Gastrocnemius medialis (tissue), 4 donors: ENCODE measurements around the gene PDAP1. TPM values are rescaled to one million over a fixed set of nuclear protein-coding genes. Genes with fewer than 3 reads are reported as not detected.

Source experiments
- ATAC-seq, 2 donors: fragments of 150-250 bp; one replicate each; pipeline ENCODE4 v1.9.1; 2016
- DNase-seq, 2 donors: peaks; one replicate each; pipeline ENCODE4 v3.0.0-alpha.2; 2019
- H3K27ac ChIP-seq, 4 donors: fragments of 200-600 bp; sonication (generic); 1 replicate in 1 of 4; 2 replicates in 3 of 4; pipeline ENCODE4 v1.5.1; 2016 to 2018; ENCODE audit warnings: mild to moderate bottlenecking in 2 of 4, moderate library complexity in 1 of 4
- H3K27me3 ChIP-seq, 3 donors: fragments of 200-600 bp; sonication (generic) in 2 of 3; 1 replicate in 1 of 3; 2 replicates in 2 of 3; pipeline versions ENCODE4 v1.5.1 to v1.6.0; 2016 to 2019; ENCODE audit warnings: mild to moderate bottlenecking in 1 of 3, moderate library complexity in 1 of 3
- H3K36me3 ChIP-seq, 2 donors: fragments of 200-600 bp; sonication (generic) in 1 of 2; one replicate each; pipeline ENCODE4 v1.5.1; 2017 to 2018
- H3K4me1 ChIP-seq, 2 donors: fragments of 200-600 bp; sonication (generic) in 1 of 2; one replicate each; pipeline ENCODE4 v1.5.1; 2016 to 2017; ENCODE audit warnings: mild to moderate bottlenecking in 2 of 2
- H3K4me3 ChIP-seq, 4 donors: fragments of 200-600 bp; sonication (generic) in 3 of 4; 1 replicate in 1 of 4; 2 replicates in 3 of 4; pipeline ENCODE4 v1.5.1; 2016 to 2019; ENCODE audit warnings: mild to moderate bottlenecking in 2 of 4
- H3K9me3 ChIP-seq, 3 donors: fragments of 200-600 bp; sonication (generic) in 2 of 3; 1 replicate in 1 of 3; 2 replicates in 2 of 3; pipeline ENCODE4 v1.5.1; 2016 to 2019
- POLR2A ChIP-seq, 2 donors: fragments of 450-650 bp; IDR thresholded peaks; one replicate each; pipeline ENCODE4 v1.6.1; 2017; ENCODE audit warnings: antibody characterized with exemption in 2 of 2, mild to moderate bottlenecking in 2 of 2, moderate library complexity in 2 of 2
- in situ Hi-C, 4 donors: fragments of 200-750 bp; cut with MboI; loops; one replicate each; pipeline versions ENCODE4 v1.15.0 to v1.8.0; 2017; ENCODE audit warnings: low sequenced_read_pairs in 4 of 4
- intact Hi-C: fragments of 100-400 bp; cut with DNase I; formaldehyde crosslinking; loops from one replicate; pipeline ENCODE4 v1.15.1; 2023; ENCODE audit warnings: low total_unique reads
- total RNA-seq, 4 donors: library from RNA; depleted of rRNA; stranded (reverse); fragments of >200 nt; gene quantifications; one replicate each; pipeline versions ENCODE4 v1.1.0 to v1.2.3, GENCODE V29; 2016
- TF ChIP-seq, protein P1 (sequence below), 5 experiments: fragments of 450-650 bp in 3 of 5; fragments of 200-600 bp in 2 of 5; sonication (generic) in 2 of 5; IDR thresholded peaks in 4 of 5; conservative IDR thresholded peaks in 1 of 5; 1 replicate in 4 of 5; 2 replicates in 1 of 5; pipeline ENCODE4 v1.5.1; 2016 to 2019; ENCODE audit warnings: antibody characterized with exemption in 5 of 5, mild to moderate bottlenecking in 3 of 5, moderate library complexity in 3 of 5

The PDAP1 gene
- total RNA-seq, 4 donors from 2014 or later, result 81.7 to 258 (median 198) TPM

DNA sequence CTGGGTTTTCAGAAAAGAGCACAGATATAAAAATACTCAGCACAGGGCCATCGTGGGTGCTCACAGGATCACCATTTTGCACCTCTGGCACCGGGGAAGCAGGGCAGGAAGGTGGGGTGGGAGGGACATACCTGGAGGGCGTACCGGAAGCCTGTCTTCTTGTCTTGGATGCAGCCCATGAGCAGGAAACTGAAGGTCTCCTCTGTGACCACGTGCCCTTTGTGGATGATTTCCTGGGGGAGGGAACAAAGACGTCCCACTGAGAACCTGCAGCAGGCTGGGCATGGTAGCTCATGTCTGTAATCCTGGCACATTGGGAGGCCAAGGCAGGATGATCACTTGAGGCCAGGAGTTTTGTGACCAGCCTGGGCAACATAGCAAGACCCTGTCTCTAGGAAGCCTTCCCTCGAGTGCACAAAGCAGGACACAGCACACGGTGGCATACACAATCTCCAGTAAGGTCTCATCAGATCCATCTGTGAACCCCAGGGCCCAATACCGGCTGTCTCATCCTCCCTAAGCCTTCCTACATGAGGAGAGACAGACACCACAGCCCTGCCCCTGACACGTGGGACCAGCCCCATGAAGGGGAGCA lies 20.7 kb upstream of the PDAP1 start:
- DNase-seq (no peak), ATAC-seq (no peak)
- no peaks in the 10 kb centered on the region for H3K27me3 ChIP-seq
- no peak overlapping the region for H3K27ac ChIP-seq
- no peak overlapping the region for H3K4me3 ChIP-seq
- no peaks in the 10 kb centered on the region for H3K9me3 ChIP-seq
- intact Hi-C loops, result no loop called here
- peaks cover 0 to 74% of the 10 kb centered on the region in 2 donors for H3K36me3 ChIP-seq
- no peak for TF ChIP-seq POLR2A (IDR thresholded peaks at IDR 0.05)
- TF ChIP-seq, protein P1, sequence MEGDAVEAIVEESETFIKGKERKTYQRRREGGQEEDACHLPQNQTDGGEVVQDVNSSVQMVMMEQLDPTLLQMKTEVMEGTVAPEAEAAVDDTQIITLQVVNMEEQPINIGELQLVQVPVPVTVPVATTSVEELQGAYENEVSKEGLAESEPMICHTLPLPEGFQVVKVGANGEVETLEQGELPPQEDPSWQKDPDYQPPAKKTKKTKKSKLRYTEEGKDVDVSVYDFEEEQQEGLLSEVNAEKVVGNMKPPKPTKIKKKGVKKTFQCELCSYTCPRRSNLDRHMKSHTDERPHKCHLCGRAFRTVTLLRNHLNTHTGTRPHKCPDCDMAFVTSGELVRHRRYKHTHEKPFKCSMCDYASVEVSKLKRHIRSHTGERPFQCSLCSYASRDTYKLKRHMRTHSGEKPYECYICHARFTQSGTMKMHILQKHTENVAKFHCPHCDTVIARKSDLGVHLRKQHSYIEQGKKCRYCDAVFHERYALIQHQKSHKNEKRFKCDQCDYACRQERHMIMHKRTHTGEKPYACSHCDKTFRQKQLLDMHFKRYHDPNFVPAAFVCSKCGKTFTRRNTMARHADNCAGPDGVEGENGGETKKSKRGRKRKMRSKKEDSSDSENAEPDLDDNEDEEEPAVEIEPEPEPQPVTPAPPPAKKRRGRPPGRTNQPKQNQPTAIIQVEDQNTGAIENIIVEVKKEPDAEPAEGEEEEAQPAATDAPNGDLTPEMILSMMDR (IDR thresholded peaks at IDR 0.05 in 4 of 5, conservative IDR thresholded peaks at IDR 0.05 in 1 of 5), result no peak
- in situ Hi-C loops, result no loop called here
- H3K4me1 ChIP-seq, result no peaks in the 10 kb centered on the region

DNA sequence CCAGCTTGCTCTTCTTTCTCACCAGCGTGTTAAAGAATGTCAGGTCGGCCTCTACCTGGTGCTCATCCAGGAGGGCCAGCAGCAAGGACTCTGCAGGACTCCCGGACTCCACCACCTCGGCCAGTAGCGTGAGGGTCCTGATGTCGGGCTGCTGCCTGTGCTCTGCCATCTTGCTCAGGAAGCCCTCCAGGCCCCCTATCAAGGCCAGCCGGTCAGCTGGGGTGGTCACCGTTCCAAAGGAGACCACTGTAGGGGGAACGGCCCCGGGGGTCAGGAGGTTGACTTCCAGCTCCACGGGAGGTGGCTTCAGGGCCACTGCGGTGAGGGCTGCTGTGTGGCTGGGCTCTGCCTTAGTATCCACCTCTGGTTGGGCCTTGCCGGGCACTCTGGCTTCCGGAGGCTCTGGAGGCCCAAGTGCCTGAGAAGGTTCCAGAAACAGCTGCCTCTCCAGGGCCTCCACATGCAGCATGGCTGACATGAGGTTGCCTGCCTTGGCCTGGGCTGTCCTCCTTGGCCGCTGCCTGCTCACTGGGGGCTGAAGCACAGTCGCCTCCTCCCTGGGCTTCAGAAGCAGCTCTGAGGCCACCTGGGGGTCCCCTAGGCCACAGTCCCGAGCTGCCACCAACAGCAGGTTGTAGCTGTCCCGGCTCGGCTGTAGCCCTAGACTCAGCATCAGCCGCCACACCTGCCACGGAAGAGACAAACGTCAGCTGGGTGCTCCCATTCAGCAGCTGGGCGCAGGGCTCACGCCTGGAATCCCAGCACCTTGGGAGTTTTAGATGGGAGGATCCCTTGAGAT lies 16.7 kb upstream of the PDAP1 start:
- DNase-seq, result no peak
- no peak overlapping the region for H3K4me3 ChIP-seq
- no peaks in the 10 kb centered on the region for H3K9me3 ChIP-seq
- no peaks in the 10 kb centered on the region for H3K4me1 ChIP-seq
- ATAC-seq, result no peak
- TF ChIP-seq, protein P1 (IDR thresholded peaks at IDR 0.05 in 4 of 5, conservative IDR thresholded peaks at IDR 0.05 in 1 of 5), result no peak
- no peak for TF ChIP-seq POLR2A (IDR thresholded peaks at IDR 0.05)
- no peak overlapping the region for H3K27ac ChIP-seq
- no peaks in the 10 kb centered on the region for H3K27me3 ChIP-seq
- H3K36me3 ChIP-seq, result peaks cover 0 to 61% of the 10 kb centered on the region in 2 donors
- in situ Hi-C loops, result no loop called here
- intact Hi-C loops, result no loop called here

DNA sequence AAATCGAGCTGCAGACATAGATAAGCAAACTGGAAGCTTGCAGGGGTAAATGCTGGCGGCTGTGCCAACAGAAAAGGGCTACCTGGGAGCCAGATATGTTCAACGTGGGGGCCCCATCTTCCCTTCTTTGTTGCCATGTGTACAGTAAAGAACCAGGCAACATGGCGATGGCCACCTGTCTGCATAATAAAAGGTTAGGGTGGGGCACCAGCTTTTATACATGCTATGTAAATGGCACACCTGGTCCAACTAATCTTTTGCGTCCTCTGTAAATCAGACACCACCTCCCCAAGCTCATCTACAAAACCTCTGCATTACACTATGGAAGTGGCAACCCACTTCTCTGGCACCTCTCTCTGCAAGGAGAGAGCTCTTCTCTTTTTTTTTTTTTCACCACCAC lies 14.2 kb upstream of the PDAP1 start:
- no peak for TF ChIP-seq POLR2A (IDR thresholded peaks at IDR 0.05)
- TF ChIP-seq, protein P1 (IDR thresholded peaks at IDR 0.05 in 4 of 5, conservative IDR thresholded peaks at IDR 0.05 in 1 of 5), result no peak
- no peak for DNase-seq
- Histone ChIP-seq H3K4me3 (no peak overlapping the region), H3K27me3 (no peaks in the 10 kb centered on the region), H3K27ac (no peak overlapping the region), H3K36me3 (peaks cover 0 to 65% of the 10 kb centered on the region in 2 donors), H3K9me3 (no peaks in the 10 kb centered on the region), H3K4me1 (no peaks in the 10 kb centered on the region)
- ATAC-seq, result no peak
- in situ Hi-C loops (no loop called here), intact Hi-C loops (no loop called here)

DNA sequence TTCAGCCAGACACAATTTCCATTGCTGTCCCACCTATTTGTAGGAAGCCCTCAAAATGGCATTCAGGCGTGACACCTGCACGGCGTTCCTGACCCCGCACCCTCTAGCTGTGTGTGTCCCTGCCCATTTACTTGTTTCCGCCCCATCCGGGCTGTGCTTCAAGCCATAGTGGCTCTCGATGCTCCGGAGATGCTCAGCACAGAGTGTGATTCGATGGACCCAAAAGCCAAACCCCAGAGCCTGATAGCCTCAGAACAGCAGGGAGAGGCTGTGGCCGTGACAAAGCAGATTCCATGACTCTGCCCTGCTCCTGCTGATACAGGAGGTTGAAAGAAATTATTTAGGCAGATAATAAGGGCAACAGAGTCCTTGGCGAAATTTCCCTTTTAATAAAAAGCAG lies 13.8 kb upstream of the PDAP1 start:
- in situ Hi-C loops (no loop called here), intact Hi-C loops (no loop called here)
- DNase-seq (no peak), ATAC-seq (no peak)
- H3K27me3 ChIP-seq, result no peaks in the 10 kb centered on the region
- no peaks in the 10 kb centered on the region for H3K9me3 ChIP-seq
- no peak overlapping the region for H3K27ac ChIP-seq
- no peaks in the 10 kb centered on the region for H3K4me1 ChIP-seq
- no peak for TF ChIP-seq POLR2A (IDR thresholded peaks at IDR 0.05)
- TF ChIP-seq, protein P1 (IDR thresholded peaks at IDR 0.05 in 4 of 5, conservative IDR thresholded peaks at IDR 0.05 in 1 of 5), result no peak
- H3K36me3 ChIP-seq, result peaks cover 0 to 70% of the 10 kb centered on the region in 2 donors
- no peak overlapping the region for H3K4me3 ChIP-seq
